ENCODE measurements around the gene SLC66A2. TPM values are rescaled to one million over a fixed set of nuclear protein-coding genes. Genes with fewer than 3 reads are reported as not detected.

SLC66A2 gene
- total and polyA plus RNA-seq, 3 experiments from 2014 or later = 18.3 to 31.7 (median 29.9) TPM

DNA sequence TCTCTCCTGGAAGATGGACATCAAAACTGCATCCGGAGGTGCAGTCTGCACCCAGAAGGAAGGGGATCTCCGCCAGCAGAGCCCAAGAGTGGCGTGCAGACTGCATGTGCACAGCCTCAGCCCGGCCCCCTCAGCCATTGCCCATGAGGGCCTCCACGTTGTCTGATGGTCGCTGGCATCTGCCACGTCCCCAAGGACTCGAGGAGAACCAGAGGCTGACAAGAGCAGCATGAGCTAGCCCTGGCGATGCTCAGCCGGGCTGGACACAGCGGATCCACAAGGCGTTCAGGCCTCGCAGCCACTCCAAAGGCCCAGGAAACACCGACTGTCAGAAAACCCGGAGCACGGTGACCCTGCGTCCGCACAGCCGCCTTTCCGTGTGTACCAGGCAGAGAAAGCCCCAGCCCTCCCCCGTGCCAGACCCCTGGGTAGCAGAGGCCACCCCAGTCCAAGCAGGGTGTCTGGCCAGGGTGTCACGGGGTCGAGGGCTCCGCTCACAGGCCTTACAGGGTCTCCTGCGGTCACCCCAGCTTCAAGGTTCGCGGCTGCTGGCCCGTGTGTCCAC is 48.3 kb downstream of the SLC66A2 start:
- Histone ChIP-seq H3K27ac (ENCODE audit: low read depth, low read length) (no peak overlapping the region), H3K27me3 (ENCODE audit: insufficient read depth, low read length, poor library complexity, severe bottlenecking) (no peaks in the 10 kb centered on the region), H3K36me3 (ENCODE audit: insufficient read depth, low read length) (no peaks in the 10 kb centered on the region), H3K4me1 (ENCODE audit: insufficient read depth, low read length) (no peaks in the 10 kb centered on the region), H3K9me3 (ENCODE audit: low read length) (no peaks in the 10 kb centered on the region), H3K4me3 (ENCODE audit: low read length) (no peak overlapping the region)
- H3K36me3 Mint-ChIP-seq = peaks cover 7 to 22% (median 17%) of the 10 kb centered on the region in 3 donors
- DNase-seq = peak in 1 of 5 donors; percentile 44
- H3K4me3 Mint-ChIP-seq = no peak overlapping the region
- peaks cover 0 to 8% (median 2%) of the 10 kb centered on the region in 5 donors for H3K9me3 Mint-ChIP-seq
- ChIA-PET CTCF (no interaction called here), POLR2A (no interaction called here)
- H3K27ac Mint-ChIP-seq = peak overlapping the region in 1 of 8 donors; percentile 60
- H3K4me1 Mint-ChIP-seq = peaks cover 3 to 6% (median 5%) of the 10 kb centered on the region in 3 donors
- H3K27me3 Mint-ChIP-seq = no peaks in the 10 kb centered on the region

GRCh38 chr18:79902640-79903039 is 48.8 kb downstream of the SLC66A2 start:
- H3K4me1 ChIP-seq (ENCODE audit: insufficient read depth, low read length) = no peaks in the 10 kb centered on the region
- no peak overlapping the region for H3K4me3 ChIP-seq (ENCODE audit: low read length)
- H3K36me3 ChIP-seq (ENCODE audit: insufficient read depth, low read length) = no peaks in the 10 kb centered on the region
- H3K27me3 Mint-ChIP-seq = no peaks in the 10 kb centered on the region
- ChIA-PET CTCF (no interaction called here), POLR2A (no interaction called here)
- H3K36me3 Mint-ChIP-seq = peaks cover 7 to 19% (median 15%) of the 10 kb centered on the region in 3 donors
- no peaks in the 10 kb centered on the region for H3K9me3 ChIP-seq (ENCODE audit: low read length)
- H3K27ac ChIP-seq (ENCODE audit: low read depth, low read length) = no peak overlapping the region
- peaks cover 3 to 6% (median 5%) of the 10 kb centered on the region in 3 donors for H3K4me1 Mint-ChIP-seq
- peaks cover 3 to 9% (median 6%) of the 10 kb centered on the region in 5 donors for H3K9me3 Mint-ChIP-seq
- no peaks in the 10 kb centered on the region for H3K27me3 ChIP-seq (ENCODE audit: insufficient read depth, low read length, poor library complexity, severe bottlenecking)
- H3K27ac Mint-ChIP-seq = peak overlapping the region in 1 of 8 donors; percentile 60
- H3K4me3 Mint-ChIP-seq = no peak overlapping the region
- DNase-seq = no peak

- Mint-ChIP-seq H3K4me1 (peaks cover 3 to 6% (median 5%) of the 10 kb centered on the region in 3 donors), H3K4me3 (no peak overlapping the region), H3K36me3 (peaks cover 7 to 20% (median 19%) of the 10 kb centered on the region in 3 donors), H3K27ac (peak overlapping the region in 1 of 8 donors; percentile 2), H3K27me3 (no peaks in the 10 kb centered on the region), H3K9me3 (peaks cover 8 to 15% (median 12%) of the 10 kb centered on the region in 5 donors)
- DNase-seq = no peak
- H3K27ac ChIP-seq (ENCODE audit: low read depth, low read length) = no peak overlapping the region
- POLR2A ChIA-PET = no interaction called here
- no peaks in the 10 kb centered on the region for H3K36me3 ChIP-seq (ENCODE audit: insufficient read depth, low read length)
- H3K27me3 ChIP-seq (ENCODE audit: insufficient read depth, low read length, poor library complexity, severe bottlenecking) = no peaks in the 10 kb centered on the region
- CTCF ChIA-PET = no interaction called here
- H3K4me3 ChIP-seq (ENCODE audit: low read length) = no peak overlapping the region
- H3K9me3 ChIP-seq (ENCODE audit: low read length) = no peaks in the 10 kb centered on the region
- H3K4me1 ChIP-seq (ENCODE audit: insufficient read depth, low read length) = no peaks in the 10 kb centered on the region
These were observed 49.4 kb downstream of the SLC66A2 start for GRCh38 chr18:79902075-79902474.

DNA sequence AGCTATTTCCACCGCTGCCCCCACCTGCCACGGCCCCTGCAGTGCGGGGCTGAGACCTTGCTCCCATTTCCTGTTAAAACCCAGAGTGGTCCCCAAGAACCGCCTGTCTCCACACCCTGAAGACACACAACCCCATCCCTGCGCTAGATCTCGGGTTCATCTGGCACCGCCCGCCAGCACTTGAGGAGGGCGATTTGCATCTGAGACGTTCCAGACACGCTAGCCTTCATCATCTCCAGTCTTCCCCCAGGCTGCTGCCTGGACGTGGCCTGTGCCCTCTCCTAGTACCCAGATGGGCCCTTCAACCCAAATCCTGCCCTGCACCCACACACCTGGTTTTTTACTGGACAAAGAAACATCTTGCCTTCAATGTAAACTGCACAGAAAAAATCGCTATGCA is 49.8 kb downstream of the SLC66A2 start:
- Mint-ChIP-seq H3K36me3 (peaks cover 7 to 24% (median 19%) of the 10 kb centered on the region in 3 donors), H3K4me3 (no peak overlapping the region), H3K4me1 (peaks cover 3 to 6% (median 5%) of the 10 kb centered on the region in 3 donors), H3K9me3 (peaks cover 12 to 19% (median 13%) of the 10 kb centered on the region in 5 donors), H3K27me3 (no peaks in the 10 kb centered on the region), H3K27ac (peak overlapping the region in 1 of 8 donors; percentile 34)
- Histone ChIP-seq H3K9me3 (ENCODE audit: low read length) (no peaks in the 10 kb centered on the region), H3K36me3 (ENCODE audit: insufficient read depth, low read length) (no peaks in the 10 kb centered on the region), H3K4me3 (ENCODE audit: low read length) (no peak overlapping the region), H3K27ac (ENCODE audit: low read depth, low read length) (no peak overlapping the region), H3K4me1 (ENCODE audit: insufficient read depth, low read length) (no peaks in the 10 kb centered on the region), H3K27me3 (ENCODE audit: insufficient read depth, low read length, poor library complexity, severe bottlenecking) (no peaks in the 10 kb centered on the region)
- DNase-seq = peak in 1 of 5 donors; percentile 38
- ChIA-PET CTCF (no interaction called here), POLR2A (no interaction called here)

GRCh38 chr18:79900610-79901570 is 50.6 kb downstream of the SLC66A2 start:
- no peaks in the 10 kb centered on the region for H3K9me3 ChIP-seq (ENCODE audit: low read length)
- no peaks in the 10 kb centered on the region for H3K4me1 ChIP-seq (ENCODE audit: insufficient read depth, low read length)
- H3K36me3 ChIP-seq (ENCODE audit: insufficient read depth, low read length) = no peaks in the 10 kb centered on the region
- Mint-ChIP-seq H3K4me1 (peaks cover under 1 to 2% (median 2%) of the 10 kb centered on the region in 3 donors), H3K27me3 (no peaks in the 10 kb centered on the region), H3K27ac (peak overlapping the region in 1 of 8 donors; percentile 34), H3K4me3 (no peak overlapping the region), H3K36me3 (peaks cover 4 to 24% (median 16%) of the 10 kb centered on the region in 3 donors), H3K9me3 (peaks cover 13 to 24% (median 17%) of the 10 kb centered on the region in 5 donors)
- no peak overlapping the region for H3K27ac ChIP-seq (ENCODE audit: low read depth, low read length)
- CTCF ChIA-PET = no interaction called here
- POLR2A ChIA-PET = no interaction called here
- H3K27me3 ChIP-seq (ENCODE audit: insufficient read depth, low read length, poor library complexity, severe bottlenecking) = no peaks in the 10 kb centered on the region
- DNase-seq = peak in 1 of 5 donors; percentile 43
- no peak overlapping the region for H3K4me3 ChIP-seq (ENCODE audit: low read length)

DNA sequence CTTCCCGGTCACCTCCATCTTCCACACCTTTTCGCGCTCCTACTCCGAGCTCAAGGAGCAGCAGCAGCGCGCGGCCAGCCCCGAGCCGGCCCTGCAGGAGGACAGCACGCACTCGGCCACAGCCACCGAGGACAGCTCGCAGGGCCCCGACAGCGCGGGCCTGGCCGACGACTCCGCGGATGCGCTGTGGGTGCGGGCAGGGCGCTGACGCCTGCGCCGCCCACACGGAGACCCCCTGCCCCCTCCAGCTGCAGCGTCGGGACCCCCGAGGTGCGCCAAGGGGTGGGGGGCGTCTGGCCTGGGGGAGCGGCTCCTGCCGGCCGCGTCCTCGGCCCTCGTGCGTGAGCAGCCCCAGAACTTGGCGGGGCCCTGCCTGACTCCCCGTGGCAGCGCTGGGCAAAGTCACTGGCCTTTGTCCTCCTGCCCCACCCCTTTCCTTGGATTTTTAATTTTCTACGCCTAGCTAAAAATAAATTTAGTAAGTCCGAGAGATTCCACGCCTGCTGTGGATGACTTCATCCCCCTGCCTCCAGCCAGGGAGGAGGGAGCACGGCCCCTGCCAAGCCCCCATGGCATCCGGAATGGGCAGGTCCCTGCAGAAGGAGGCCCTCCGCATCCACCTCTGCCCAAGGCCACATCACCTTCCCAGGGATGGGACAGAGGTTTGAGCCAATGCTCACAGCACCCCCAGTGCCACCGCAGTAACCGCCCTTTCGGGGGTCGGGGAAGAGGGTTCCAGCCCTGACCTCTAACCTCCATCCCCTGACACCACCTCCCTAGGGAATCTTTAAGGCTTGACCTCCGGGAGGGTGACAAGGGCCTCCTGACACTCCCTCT is 51.6 kb downstream of the SLC66A2 start:
- DNase-seq = peak in 1 of 5 donors; percentile 44
- peak overlapping the region in 1 of 7 donors; percentile 18 for H3K4me3 Mint-ChIP-seq
- ChIA-PET CTCF (no interaction called here), POLR2A (interaction anchor here (0.6 kb wide), 1 partner anchor 93 kb away, joined by 8 read pairs; no protein-coding TSS in a partner anchor)
- H3K36me3 Mint-ChIP-seq = peaks cover 3 to 20% (median 13%) of the 10 kb centered on the region in 3 donors
- peaks cover 23 to 33% (median 26%) of the 10 kb centered on the region in 5 donors for H3K9me3 Mint-ChIP-seq
- no peaks in the 10 kb centered on the region for H3K4me1 ChIP-seq (ENCODE audit: insufficient read depth, low read length)
- H3K27ac Mint-ChIP-seq = no peak overlapping the region
- H3K27me3 ChIP-seq (ENCODE audit: insufficient read depth, low read length, poor library complexity, severe bottlenecking) = no peaks in the 10 kb centered on the region
- H3K36me3 ChIP-seq (ENCODE audit: insufficient read depth, low read length) = no peaks in the 10 kb centered on the region
- H3K9me3 ChIP-seq (ENCODE audit: low read length) = peaks cover 5% of the 10 kb centered on the region
- H3K4me1 Mint-ChIP-seq = no peaks in the 10 kb centered on the region
- no peak overlapping the region for H3K27ac ChIP-seq (ENCODE audit: low read depth, low read length)
- H3K27me3 Mint-ChIP-seq = no peaks in the 10 kb centered on the region
- H3K4me3 ChIP-seq (ENCODE audit: low read length) = no peak overlapping the region

DNA sequence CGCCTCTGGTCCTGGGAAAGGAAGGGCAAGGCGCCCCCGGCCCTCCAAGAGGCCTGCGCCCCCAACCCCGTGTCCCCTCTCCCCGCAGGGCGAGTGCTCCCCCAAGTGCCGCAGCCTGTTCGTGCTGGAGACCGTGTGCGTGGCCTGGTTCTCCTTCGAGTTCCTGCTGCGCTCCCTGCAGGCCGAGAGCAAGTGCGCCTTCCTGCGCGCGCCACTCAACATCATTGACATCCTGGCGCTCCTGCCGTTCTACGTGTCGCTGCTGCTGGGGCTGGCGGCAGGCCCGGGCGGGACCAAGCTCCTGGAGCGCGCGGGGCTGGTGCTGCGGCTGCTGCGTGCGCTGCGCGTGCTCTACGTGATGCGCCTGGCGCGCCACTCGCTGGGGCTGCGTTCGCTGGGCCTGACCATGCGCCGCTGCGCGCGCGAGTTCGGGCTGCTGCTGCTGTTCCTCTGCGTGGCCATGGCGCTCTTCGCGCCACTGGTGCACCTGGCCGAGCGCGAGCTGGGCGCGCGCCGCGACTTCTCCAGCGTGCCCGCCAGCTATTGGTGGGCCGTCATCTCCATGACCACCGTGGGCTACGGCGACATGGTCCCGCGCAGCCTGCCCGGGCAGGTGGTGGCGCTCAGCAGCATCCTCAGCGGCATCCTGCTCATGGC is 52.4 kb downstream of the SLC66A2 start:
- ChIA-PET POLR2A (interaction anchor here (0.6 kb wide), 1 partner anchor 93 kb away, joined by 8 read pairs; no protein-coding TSS in a partner anchor), CTCF (no interaction called here)
- peaks cover 3 to 20% (median 13%) of the 10 kb centered on the region in 3 donors for H3K36me3 Mint-ChIP-seq
- Histone ChIP-seq H3K36me3 (ENCODE audit: insufficient read depth, low read length) (no peaks in the 10 kb centered on the region), H3K4me1 (ENCODE audit: insufficient read depth, low read length) (no peaks in the 10 kb centered on the region), H3K27ac (ENCODE audit: low read depth, low read length) (no peak overlapping the region), H3K27me3 (ENCODE audit: insufficient read depth, low read length, poor library complexity, severe bottlenecking) (no peaks in the 10 kb centered on the region), H3K9me3 (ENCODE audit: low read length) (peaks cover 6% of the 10 kb centered on the region), H3K4me3 (ENCODE audit: low read length) (no peak overlapping the region)
- H3K4me3 Mint-ChIP-seq = no peak overlapping the region
- H3K27me3 Mint-ChIP-seq = no peaks in the 10 kb centered on the region
- H3K4me1 Mint-ChIP-seq = no peaks in the 10 kb centered on the region
- no peak overlapping the region for H3K27ac Mint-ChIP-seq
- peak in 1 of 5 donors; percentile 27 for DNase-seq
- peaks cover 23 to 39% (median 31%) of the 10 kb centered on the region in 5 donors for H3K9me3 Mint-ChIP-seq

Measured in CD8-positive, alpha-beta memory T cell (primary cell).